NCI-H345 treated with DMSO at 0.1 percent for 48 hours (cell line): ENCODE data around the gene PFKP.
A peak's percentile ranks its signal among the peaks of the same experiment; 100 is the strongest.

ENCODE experiments used
- DNase-seq: peaks from one replicate; lab custom pipeline; 2025; ENCODE audit not compliant: unreplicated experiment; lab: John Stamatoyannopoulos, UW

The PFKP gene

DNA sequence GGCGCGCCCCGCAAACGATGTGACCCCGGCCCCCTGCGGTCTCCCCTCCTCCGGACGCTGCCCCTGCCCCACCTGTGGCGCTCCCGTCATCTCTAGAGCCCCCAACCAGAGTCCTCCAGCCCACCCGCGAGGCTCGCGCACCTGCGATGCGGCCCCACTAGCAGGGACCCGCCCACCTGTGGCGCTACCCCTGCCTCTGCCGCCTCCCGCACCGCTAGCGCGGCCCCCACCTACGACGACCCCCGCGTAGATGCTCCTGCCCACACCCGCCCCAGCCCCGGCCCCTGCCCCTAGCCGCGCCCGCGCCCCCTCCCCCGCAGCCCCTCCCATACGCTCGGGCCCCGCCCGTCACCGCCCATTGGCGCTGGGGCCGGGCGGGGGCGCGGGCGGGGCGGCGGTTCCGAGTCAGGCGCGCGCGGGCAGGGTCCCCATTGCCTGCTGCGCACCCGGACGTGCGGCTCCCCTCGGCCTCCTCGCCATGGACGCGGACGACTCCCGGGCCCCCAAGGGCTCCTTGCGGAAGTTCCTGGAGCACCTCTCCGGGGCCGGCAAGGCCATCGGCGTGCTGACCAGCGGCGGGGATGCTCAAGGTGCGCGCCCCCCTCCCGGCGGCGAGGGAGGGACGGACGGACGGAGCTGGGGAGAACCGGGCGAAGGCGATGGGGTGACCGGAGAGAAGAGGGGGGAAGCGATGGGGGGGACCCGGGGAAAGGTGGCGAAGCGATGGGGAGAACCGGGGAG, at the start of gene PFKP:
Gene PFKP (plus strand): TSS at position 431 of the 741 bp plus-strand sequence. CDS start 48 bp downstream, at position 479.
- no peak for DNase-seq

DNA sequence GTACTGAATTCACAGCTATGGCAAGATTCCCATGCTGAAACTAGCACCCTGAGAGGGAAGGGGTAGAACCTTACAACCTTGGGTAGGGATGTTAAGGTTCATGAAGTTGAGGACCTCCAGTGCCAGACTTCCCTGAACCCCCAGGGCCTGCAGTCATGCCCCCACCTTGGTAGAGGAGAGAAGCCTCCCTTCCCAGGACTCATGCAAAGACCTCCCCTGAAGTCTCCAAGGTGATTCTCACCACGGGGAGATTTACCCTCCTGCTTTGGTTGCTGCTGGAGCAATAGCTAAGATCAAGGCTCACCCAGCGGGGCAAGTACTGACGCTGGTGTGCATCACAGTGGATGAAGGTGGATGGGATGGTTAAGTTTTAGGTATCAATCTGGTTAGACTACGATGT, 49.1 kb upstream of the PFKP start:
- no peak for DNase-seq

- DNase-seq: no peak
Observed at GRCh38 chr10:3020311-3020710, 47.0 kb upstream of the PFKP start.

DNA sequence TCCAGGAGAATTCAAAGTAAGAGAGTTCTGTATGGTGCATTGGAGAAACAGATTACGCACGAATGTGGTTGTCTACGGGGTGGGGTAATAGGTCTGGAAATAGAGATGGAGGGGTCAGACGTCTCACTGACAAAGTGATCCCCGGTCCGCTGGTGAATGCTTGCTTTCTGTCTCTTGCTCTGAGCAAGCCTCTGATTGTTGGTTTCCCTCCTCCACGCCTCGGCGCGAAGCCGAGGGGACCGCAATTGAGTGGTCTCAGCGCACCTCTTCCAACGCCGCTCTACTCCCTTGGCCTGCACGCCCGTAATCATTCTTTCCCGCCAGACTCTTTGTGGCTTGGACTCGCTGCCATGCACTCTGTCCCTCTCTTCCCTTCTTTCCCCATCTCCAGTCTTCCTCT, 46.5 kb upstream of the PFKP start:
- no peak for DNase-seq

- DNase-seq: no peak
Observed at GRCh38 chr10:3022027-3022426, 45.3 kb upstream of the PFKP start.

DNA sequence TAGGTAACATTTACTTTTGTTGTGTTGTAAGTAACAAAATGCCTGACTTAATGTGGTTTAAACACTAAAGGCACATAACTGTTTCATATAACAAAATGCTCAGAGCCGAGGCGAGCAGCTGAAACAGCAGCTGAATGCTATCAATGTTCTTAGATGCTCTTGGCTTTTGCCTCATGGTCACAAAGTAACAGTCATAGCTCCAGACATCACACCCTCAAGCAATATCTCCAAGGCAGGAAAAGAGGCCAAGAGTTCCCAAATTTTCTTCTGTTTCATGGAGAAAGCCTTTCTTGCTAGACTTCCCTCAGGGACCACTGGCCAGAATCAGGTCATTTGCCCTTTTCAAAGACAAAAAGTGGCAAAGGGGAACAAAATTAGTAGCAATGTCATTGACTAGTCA, 43.5 kb upstream of the PFKP start:
- DNase-seq: no peak

DNA sequence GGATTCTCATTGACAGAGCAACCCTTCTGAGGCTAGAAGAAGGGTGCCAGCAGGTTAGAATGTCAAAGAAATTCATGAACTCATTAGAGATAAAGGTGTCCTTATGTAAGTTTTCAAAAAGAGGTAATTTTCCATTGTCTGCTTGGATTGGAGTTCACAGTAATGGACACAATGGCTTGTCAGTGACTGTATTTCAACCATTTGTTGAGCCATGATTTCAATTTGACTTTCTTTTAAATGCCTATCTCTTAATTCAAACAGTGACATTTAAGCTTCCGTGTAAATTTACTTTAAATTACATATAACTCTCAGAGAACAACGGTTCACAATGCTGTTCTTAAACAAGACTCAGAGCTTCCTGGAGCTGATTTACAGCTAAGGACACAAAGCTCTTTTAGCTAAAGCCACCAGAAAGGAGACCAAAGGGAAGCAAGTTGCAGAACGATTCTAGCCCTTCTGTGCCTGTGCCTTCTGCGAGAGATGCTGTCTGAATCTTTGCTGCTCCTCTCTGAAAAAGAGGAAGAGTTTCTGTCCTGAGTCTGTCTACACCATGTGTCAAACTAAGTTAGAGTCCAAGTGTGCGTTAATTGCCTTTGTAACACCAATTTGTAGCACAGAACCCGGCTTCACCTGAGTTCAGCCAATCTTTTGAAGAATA, 42.2 kb upstream of the PFKP start:
- DNase-seq: no peak

DNA sequence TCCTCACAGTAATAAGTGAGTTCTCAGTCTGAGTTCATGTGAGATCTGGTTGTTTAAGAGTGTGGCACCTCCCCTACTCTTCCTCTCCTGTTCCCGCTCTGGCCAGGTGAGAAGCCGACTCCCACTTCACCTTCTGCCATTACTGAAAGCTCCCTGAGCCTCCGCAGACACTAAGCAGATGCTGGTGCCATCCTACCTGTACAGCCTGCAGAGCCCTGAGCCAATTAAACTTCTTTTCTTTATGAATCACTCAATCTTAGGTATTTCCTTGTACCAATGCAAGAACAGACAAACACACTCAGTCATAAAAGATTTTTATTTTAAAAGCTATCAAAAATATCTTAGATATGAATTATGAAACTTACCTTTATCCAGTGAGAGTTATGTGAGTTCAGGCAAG, 39.5 kb upstream of the PFKP start:
- no peak for DNase-seq

DNA sequence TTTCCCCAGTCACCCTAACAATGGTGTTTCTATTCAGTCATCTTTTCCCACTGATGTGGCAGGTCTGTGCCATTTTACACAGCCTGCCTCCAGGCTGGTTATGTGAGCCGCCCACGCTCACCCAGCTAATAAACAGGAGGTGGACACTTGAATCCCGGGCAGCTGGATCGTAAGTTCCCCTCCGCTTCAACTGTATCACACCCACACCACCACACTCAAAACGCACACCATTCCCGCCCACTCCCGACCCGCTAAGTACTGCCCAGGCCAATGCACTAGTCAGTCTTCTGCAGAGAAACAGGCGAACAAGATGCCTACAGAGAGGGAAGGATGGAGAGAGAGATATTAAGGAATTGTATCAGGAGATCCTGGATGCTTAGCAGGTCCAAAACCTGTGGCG, 38.9 kb upstream of the PFKP start:
- DNase-seq: no peak

DNA sequence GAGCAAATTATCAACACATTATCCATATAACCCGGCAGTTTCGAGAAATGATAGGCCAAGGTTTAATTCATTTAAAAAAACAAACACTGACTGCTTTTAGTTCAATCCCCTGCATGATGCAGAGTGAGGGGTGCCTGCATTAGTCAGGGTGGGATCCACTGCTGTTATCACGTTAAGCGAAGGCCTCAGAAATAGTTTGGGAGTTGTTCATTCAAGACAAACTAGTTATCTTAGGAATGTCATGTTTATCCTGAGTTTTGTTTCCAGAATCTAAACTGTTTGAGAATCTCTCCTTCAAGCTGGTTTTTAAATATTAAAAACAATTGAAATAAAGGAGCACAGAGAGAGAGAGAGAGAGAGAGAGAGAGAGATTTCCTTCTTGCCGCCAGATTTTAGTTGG, 36.6 kb upstream of the PFKP start:
- DNase-seq: no peak

GRCh38 chr10:3031490-3031889, 35.9 kb upstream of the PFKP start:
- no peak for DNase-seq

DNA sequence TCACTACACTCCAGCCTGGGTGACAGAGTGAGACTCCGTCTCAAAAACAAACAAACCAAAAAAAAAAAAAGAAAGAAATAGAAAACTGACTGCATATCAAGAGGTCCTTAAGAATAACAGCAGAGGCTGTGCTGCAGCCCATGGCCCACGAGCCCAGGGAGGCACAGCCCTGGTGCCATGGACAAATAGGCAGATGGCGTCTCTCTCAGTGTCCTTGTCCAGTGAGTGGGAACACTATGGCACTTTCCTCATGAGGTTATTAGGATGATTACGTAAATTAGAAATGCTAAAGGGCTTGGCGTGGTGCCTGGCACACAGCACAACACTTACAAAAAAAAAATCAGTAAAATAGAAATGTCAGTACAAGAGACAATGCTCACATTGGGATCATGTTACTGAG, 33.4 kb upstream of the PFKP start:
- DNase-seq: no peak

GRCh38 chr10:3034616-3035015, 32.7 kb upstream of the PFKP start:
- DNase-seq: no peak

- no peak for DNase-seq
Observed at GRCh38 chr10:3036155-3037021, 31.0 kb upstream of the PFKP start.

- DNase-seq: no peak
Observed at GRCh38 chr10:3037182-3037581, 30.2 kb upstream of the PFKP start.

- no peak for DNase-seq
Observed at GRCh38 chr10:3040069-3040468, 27.3 kb upstream of the PFKP start.

DNA sequence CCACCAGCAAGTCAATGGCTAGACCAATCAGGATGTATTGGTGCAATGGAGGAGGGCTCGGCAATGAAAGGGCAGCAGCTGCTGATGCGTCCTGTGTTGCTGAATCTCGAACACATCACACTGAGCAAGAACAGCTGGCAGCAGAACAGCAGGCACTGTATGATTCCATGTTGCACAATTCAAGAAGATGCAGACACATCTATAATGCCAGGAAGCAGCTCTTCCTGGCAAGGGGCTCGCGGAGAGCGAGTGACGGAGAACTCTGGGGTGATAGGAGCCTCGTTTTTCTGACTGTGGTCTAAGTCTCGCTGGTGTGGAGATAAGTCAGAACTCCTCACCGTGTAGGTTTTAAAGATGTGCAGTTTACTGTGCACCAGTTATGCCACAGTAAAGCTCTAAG, 24.8 kb upstream of the PFKP start:
- no peak for DNase-seq

DNA sequence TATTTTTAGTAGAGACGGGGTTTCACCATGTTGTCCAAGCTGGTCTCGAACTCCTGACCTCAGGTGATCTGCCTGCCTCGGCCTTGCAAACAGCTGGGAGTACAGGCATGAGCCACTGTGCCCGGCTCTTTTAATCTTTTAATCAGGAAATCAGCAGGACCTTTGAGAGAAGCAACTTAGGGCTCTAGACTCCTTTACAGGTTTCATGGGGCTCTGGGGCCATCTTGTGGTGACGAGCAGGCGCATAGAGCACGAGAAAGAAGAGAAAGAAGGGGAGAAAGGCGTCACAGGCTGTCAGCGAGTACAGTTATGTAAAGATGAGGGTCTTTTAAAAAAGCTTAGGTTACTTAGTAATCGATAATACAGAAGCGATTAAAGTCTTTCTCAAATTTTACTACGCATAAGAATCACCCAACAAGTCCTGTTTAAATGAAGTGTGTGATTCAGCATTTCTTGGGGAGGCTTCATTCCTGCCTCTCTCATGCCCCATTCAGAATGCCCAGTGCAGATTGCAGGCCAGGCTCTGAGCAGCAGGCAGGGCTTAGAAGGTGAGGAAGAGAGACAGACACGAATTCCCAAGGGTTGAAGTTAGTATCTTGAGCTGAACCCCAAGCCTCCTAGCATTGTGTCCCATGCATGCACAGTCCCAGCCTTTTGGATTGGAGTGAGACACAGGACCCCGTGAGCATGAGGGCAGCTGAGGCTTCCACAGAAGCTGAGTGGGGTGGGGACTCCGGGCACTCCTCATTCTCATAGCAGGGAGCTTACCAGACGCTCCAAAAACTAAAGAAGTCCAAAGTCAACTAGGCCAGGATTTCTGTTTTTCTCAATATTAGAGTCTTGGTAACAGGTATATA, 23.6 kb upstream of the PFKP start:
- peak; percentile 28 for DNase-seq

- no peak for DNase-seq
Observed at GRCh38 chr10:3045471-3046209, 21.7 kb upstream of the PFKP start.

GRCh38 chr10:3046210-3046779, 21.1 kb upstream of the PFKP start:
- no peak for DNase-seq
